Lower leg skin (tissue), 3 donors: ENCODE measurements around the gene SMIM20.

Experiments used
- CTCF ChIP-seq, 3 donors: fragments of 450-650 bp; IDR thresholded peaks; one replicate each; pipeline ENCODE4 v1.5.1; 2016; ENCODE audit warnings: antibody characterized with exemption in 3 of 3, mild to moderate bottlenecking in 3 of 3, moderate library complexity in 2 of 3
- POLR2A ChIP-seq, 2 donors: fragments of 450-650 bp; IDR thresholded peaks; one replicate each; pipeline ENCODE4 v1.6.1; 2016 to 2017; ENCODE audit warnings: antibody characterized with exemption in 2 of 2, mild to moderate bottlenecking in 1 of 2, moderate library complexity in 1 of 2

DNA sequence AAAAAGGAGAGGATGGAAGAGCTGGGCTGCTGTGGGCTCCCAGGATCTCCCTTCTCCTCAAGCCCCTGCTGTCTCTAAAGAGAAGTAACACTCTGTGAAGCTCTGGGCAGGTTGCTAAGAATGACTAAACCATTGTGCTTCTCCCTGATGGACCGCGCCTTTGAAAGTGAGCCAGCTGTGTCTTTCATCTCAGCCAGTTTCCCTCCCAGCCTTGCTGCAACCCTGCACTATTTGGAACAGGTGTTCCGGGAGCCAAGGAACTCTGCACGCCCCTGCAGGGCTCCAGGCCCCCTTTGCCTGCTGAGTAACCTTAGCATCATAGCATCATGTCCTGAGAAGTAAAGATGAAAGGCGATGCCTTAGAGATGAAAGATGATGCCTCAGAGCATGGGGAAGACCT is 39.7 kb downstream of the SMIM20 start:
- TF ChIP-seq CTCF (IDR thresholded peaks at IDR 0.05) (no peak), POLR2A (IDR thresholded peaks at IDR 0.05) (no peak)
